HTR-8/SVneo (cell line): Measurements from ENCODE around the gene NF1.
A peak's percentile ranks its signal among the peaks of the same experiment; 100 is the strongest.

Experiments
- DNase-seq: peaks from one replicate; pipeline ENCODE4 v3.0.0; 2011; ENCODE audit warnings: low spot score, mixed read lengths; ENCODE audit not compliant: insufficient read length
- FAIRE-seq: peaks from 2 replicates; lab custom pipeline; 2011; peaks lifted over from hg19 to GRCh38; lab: Jason Lieb, UNC

Gene NF1

GRCh38 chr17:31413874-31414549 is 319.2 kb downstream of the NF1 start:
- DNase-seq (no peak), FAIRE-seq (peak; percentile 73)

DNA sequence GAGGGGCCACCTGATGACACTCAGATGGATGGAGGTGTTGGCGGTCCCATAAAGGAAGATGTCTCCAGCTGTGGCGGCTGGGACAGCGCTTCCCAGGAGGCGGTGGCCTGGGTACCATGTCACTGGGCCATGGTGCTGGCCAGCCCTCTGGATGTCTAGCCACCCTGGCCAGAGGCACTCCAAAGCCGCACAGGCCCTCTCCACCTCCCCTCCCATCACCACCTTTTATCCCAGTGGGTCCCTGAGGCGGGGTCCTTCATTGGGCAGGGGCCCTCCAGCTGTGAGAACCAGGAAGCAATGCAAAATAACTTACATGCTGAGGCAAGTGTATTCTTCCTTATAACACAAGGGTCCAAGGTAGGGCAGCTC is 319.8 kb downstream of the NF1 start:
- DNase-seq (no peak), FAIRE-seq (no peak)

GRCh38 chr17:31415004-31415454 is 320.3 kb downstream of the NF1 start:
- no peak for FAIRE-seq
- no peak for DNase-seq

GRCh38 chr17:31415640-31416502 is 321.1 kb downstream of the NF1 start:
- DNase-seq (no peak), FAIRE-seq (no peak)

DNA sequence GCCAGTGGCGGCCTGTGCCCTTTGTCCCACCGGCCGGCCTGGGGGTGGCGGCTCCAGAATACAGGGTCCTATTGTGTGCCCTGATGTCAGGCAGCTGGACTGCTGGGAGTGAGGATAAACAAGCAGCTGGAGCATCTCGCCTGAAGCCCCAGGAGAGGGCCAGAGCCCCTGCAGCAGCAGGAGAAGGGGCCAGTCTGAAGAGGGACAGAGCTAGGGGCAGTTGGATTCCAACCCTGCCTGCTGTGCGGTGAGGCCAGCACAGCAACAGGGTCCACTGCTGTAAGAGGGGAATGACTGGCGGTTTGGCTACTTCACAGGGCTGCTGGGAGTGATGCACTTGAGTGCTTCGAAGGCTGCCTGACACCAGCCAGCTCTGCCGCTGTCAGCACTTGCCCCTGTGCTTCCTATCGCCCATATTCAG is 321.7 kb downstream of the NF1 start:
- FAIRE-seq = peak; percentile 13
- no peak for DNase-seq

DNA sequence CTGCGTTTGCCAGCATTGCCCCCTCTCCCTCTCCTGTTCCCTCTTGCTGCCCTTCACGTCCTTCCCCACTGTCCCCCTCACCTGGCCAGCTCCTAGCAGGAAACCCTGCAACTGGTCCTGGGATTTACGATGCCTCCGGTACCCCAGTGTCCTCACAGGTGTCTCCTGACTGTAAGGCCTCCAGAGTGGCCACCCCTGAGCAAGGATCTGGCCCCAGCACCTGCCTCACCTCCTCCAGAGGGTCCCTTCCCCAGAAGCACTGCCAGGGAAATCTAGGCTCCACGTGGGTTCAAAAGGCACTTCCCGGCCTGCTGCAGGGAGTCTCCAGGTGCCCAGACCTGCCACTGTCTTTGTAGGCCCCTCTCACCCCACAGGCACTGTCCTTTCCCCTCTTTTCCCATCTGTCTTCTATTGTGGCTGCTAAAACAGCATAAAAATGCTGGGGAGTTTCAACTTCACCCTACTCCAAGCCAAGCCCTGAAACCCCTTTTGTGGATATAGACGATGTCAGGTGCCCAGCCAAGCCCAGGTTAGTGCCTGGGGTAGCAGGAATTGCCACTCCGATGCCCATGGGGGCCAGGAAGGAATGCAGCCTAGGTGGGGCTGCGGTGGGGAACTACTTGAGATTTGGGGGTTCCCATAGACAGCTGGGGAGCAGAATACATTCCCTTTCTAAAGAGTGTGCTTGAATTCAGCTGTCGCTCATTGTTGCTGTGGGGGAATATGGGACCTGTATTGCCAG is 322.4 kb downstream of the NF1 start:
- FAIRE-seq = no peak
- no peak for DNase-seq

DNA sequence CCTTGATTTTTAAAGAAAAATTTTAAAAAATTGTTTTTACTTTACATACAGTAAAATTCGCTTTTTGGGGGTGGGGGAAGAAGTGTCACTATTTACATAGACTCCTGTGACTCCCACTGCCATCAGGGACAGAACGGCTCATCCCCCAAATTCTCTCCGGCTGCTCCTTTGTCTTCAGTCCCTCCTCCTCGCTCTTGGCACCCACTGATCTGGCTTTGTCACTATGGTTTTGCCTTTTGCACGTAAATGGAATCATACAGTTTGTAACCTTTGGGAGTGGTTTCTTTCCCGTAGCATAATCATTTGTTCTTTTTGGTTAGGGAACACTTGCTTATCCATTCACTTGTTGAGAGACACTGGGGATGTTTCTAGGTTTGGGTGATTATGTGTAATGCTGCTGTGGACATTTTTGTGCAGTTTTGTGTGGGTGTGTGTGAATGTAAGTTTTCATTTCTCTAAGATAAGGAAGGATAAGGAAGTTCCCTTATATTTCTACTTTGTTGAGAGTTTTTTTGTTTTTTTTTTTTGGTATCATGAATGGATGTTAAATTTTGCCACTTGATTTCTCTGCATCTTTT is 324.1 kb downstream of the NF1 start:
- FAIRE-seq = no peak
- no peak for DNase-seq

- DNase-seq (no peak), FAIRE-seq (no peak)
Measured at GRCh38 chr17:31422443-31422842, 327.7 kb downstream of the NF1 start.

- FAIRE-seq (no peak), DNase-seq (no peak)
Measured at GRCh38 chr17:31424944-31425281, 330.1 kb downstream of the NF1 start.

DNA sequence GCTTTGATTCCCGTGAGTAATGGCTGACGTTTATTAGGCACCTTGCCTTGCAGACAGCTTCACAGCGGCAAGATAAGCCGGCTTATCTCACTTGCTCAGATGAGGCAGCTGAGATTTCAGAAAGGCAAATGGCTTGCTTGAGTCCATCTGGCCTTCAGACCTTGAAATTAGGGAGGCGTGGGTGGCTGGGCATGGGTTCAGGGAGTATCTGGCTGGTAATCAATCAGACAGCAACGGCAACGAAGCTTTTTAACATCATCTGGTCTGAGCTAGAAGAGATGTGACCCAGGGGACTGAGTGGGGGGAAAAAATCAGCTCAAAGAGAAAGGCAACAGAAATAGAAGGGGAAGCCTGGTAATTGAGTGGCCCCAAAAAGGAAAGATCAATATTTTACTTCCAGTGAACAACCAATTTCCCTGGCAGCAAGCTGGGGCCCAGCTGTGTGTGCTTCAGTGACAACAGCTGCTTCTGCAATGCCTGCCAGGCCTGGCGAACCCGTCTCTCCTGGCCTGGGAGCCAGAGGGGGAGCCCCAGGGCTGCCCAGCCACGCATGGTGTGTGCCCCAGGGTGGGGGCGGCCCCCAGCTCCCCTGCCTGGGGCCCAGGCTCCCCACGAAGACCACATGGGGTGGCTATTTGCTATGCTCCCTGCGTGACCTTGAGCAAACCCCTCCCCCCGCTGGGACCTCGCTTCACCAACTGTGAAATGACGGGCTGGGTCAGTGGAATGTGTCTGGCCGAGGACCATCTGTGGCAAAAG is 330.7 kb downstream of the NF1 start:
- DNase-seq (no peak), FAIRE-seq (peak; percentile 28)
